CD4-positive, alpha-beta memory T cell (primary cell): Measurements from ENCODE around the gene GBP3. TPM values are rescaled to one million over a fixed set of nuclear protein-coding genes. Genes with fewer than 3 reads are reported as not detected.
A peak's percentile ranks its signal among the peaks of the same experiment; 100 is the strongest.

Source experiments
- CTCF ChIA-PET: fragments of 350-600 bp; sonication (Branson Sonifier 250); formaldehyde crosslinking; loops from one replicate; lab custom pipeline; 2021; ENCODE audit warnings: inconsistent platforms; ENCODE audit not compliant: partially characterized antibody; lab: Charles Lee
- POLR2A ChIA-PET: fragments of 350-600 bp; sonication (Branson Sonifier 250); formaldehyde crosslinking; loops from one replicate; lab custom pipeline; 2021; ENCODE audit not compliant: partially characterized antibody; lab: Charles Lee
- DNase-seq, 5 donors: peaks; one replicate each; pipeline versions ENCODE4 v3.0.0 to v3.0.0-alpha.2; 2020 to 2022; ENCODE audit warnings: mixed read lengths in 1 of 5
- H3K27ac ChIP-seq: one replicate; pipeline ENCODE4 v1.7.0; 2013; ENCODE audit warnings: low read depth, low read length
- H3K27me3 ChIP-seq: 2 replicates; pipeline ENCODE4 v1.7.0; 2013; ENCODE audit warnings: mild to moderate bottlenecking, low read length, moderate library complexity; ENCODE audit not compliant: insufficient read depth
- H3K36me3 ChIP-seq: 2 replicates; pipeline ENCODE4 v1.7.0; 2013; ENCODE audit warnings: mild to moderate bottlenecking, low read length, moderate library complexity; ENCODE audit not compliant: insufficient read depth
- H3K4me1 ChIP-seq: 2 replicates; pipeline ENCODE4 v1.7.0; 2013; ENCODE audit warnings: mild to moderate bottlenecking, low read length, moderate library complexity; ENCODE audit not compliant: insufficient read depth
- H3K4me3 ChIP-seq, 2 donors: one replicate each; pipeline ENCODE4 v1.7.0; 2013; ENCODE audit warnings: low read length in 2 of 2, mild to moderate bottlenecking in 1 of 2
- H3K9me3 ChIP-seq, 2 donors: one replicate each; pipeline ENCODE4 v1.7.0; 2013; ENCODE audit warnings: low read length in 2 of 2, control low read depth in 1 of 2; ENCODE audit not compliant: control insufficient read depth in 1 of 2
- H3K27ac Mint-ChIP-seq, 7 donors: one replicate each; pipeline ENCODE4 v1.8.0; 2020 to 2021; ENCODE audit warnings: mixed read lengths in 7 of 7, mild to moderate bottlenecking in 6 of 7, inconsistent platforms in 3 of 7, moderate library complexity in 3 of 7
- H3K27me3 Mint-ChIP-seq, 2 donors: one replicate each; pipeline ENCODE4 v1.8.0; 2020 to 2021; ENCODE audit warnings: mixed read lengths in 2 of 2
- H3K36me3 Mint-ChIP-seq, 2 donors: one replicate each; pipeline ENCODE4 v1.8.0; 2020 to 2021; ENCODE audit warnings: mixed read lengths in 2 of 2, inconsistent platforms in 1 of 2, mild to moderate bottlenecking in 1 of 2
- H3K4me1 Mint-ChIP-seq, 4 donors: one replicate each; pipeline ENCODE4 v1.8.0; 2020 to 2021; ENCODE audit warnings: mixed read lengths in 4 of 4, mild to moderate bottlenecking in 1 of 4
- H3K4me3 Mint-ChIP-seq, 8 donors: one replicate each; pipeline ENCODE4 v1.8.0; 2020 to 2021; ENCODE audit warnings: mixed read lengths in 8 of 8, mild to moderate bottlenecking in 7 of 8, moderate library complexity in 6 of 8, inconsistent platforms in 3 of 8
- H3K9me3 Mint-ChIP-seq, 8 donors: one replicate each; pipeline ENCODE4 v1.8.0; 2020 to 2021; ENCODE audit warnings: mixed read lengths in 8 of 8, mild to moderate bottlenecking in 5 of 8, inconsistent platforms in 3 of 8, moderate library complexity in 1 of 8
- intact Hi-C: fragments of 100-400 bp; cut with micrococcal nuclease; formaldehyde crosslinking; loops from one replicate; pipeline ENCODE4 v1.15.1; 2023
- polyA plus RNA-seq, 2 donors: library from polyadenylated mRNA; unstranded; fragments of 300-500 nt; fragmentation: Illumina TruSeq; gene quantifications; one replicate each; pipeline ENCODE4 v1.2.3, GENCODE V29; 2021
- total RNA-seq, 2 experiments: library from RNA; stranded (reverse); gene quantifications; one replicate each; pipeline ENCODE4 v1.2.3, GENCODE V29; 2021

GBP3 gene
- total and polyA plus RNA-seq, 4 experiments from 2014 or later, result 6.4 to 54.1 (median 31.0) TPM

- no peaks in the 10 kb centered on the region for H3K9me3 Mint-ChIP-seq
- H3K27me3 Mint-ChIP-seq, result no peaks in the 10 kb centered on the region
- Histone ChIP-seq H3K9me3 (no peaks in the 10 kb centered on the region), H3K4me1 (peaks cover 59% of the 10 kb centered on the region), H3K36me3 (peaks cover 7% of the 10 kb centered on the region), H3K4me3 (peak overlapping the region; percentile 65 to 74), H3K27me3 (no peaks in the 10 kb centered on the region), H3K27ac (peak overlapping the region; percentile 85)
- H3K27ac Mint-ChIP-seq, result peak overlapping the region; percentile 94 to 100 (median 96)
- H3K36me3 Mint-ChIP-seq, result peaks cover 29 to 51% of the 10 kb centered on the region in 2 donors
- H3K4me3 Mint-ChIP-seq, result peak overlapping the region; percentile 90 to 100 (median 98)
- no peak for DNase-seq
- ChIA-PET POLR2A (interaction anchor here (0.9 to 4.9 kb wide), 18 partner anchors 8 to 543 kb away, joined by 3 to 60 read pairs (median 4); partner anchors contain the start of genes GBP2, GBP3 and GTF2B), CTCF (interaction anchor here (0.8 to 1.8 kb wide), 9 partner anchors 14 to 211 kb away, joined by 3 to 14 read pairs (median 4); partner anchors contain the start of gene GBP3)
- intact Hi-C loops, result loop anchor here (1.0 to 5.0 kb wide), 7 partner anchors 30 to 548 kb away; partner anchors contain the start of genes GBP2, GBP3 and GBP4
- peaks cover 36 to 68% (median 49%) of the 10 kb centered on the region in 4 donors for H3K4me1 Mint-ChIP-seq
Observed at GRCh38 chr1:89064632-89065031, 42.0 kb upstream of the GBP3 start.

- Histone ChIP-seq H3K4me1 (peaks cover 48% of the 10 kb centered on the region), H3K36me3 (peaks cover 19% of the 10 kb centered on the region), H3K4me3 (peak overlapping the region; percentile 14 to 65), H3K27ac (peak overlapping the region; percentile 85), H3K27me3 (no peaks in the 10 kb centered on the region), H3K9me3 (no peaks in the 10 kb centered on the region)
- peaks cover 34 to 67% (median 47%) of the 10 kb centered on the region in 4 donors for H3K4me1 Mint-ChIP-seq
- no peaks in the 10 kb centered on the region for H3K27me3 Mint-ChIP-seq
- DNase-seq, result no peak
- POLR2A ChIA-PET, result interaction anchor here (0.5 to 4.9 kb wide), 6 partner anchors 28 to 224 kb away, joined by 3 to 60 read pairs (median 5); partner anchors contain the start of genes GBP2 and GBP3
- no peaks in the 10 kb centered on the region for H3K9me3 Mint-ChIP-seq
- H3K4me3 Mint-ChIP-seq, result peak overlapping the region; percentile 90 to 100 (median 98)
- H3K36me3 Mint-ChIP-seq, result peaks cover 41 to 64% of the 10 kb centered on the region in 2 donors
- intact Hi-C loops, result loop anchor here (5.0 kb wide), 1 partner anchor 134 kb away; the partner anchor contains the start of gene GBP4
- H3K27ac Mint-ChIP-seq, result peak overlapping the region; percentile 72 to 98 (median 95)
- CTCF ChIA-PET, result interaction anchor here (1.2 to 1.7 kb wide), 5 partner anchors 40 to 65 kb away, joined by 3 to 8 read pairs (median 3); partner anchors contain the start of genes GBP2 and GBP3
Observed at GRCh38 chr1:89063094-89063493, 40.4 kb upstream of the GBP3 start.

- peak overlapping the region in 3 of 7 donors; percentile 3 to 87 (median 60) for H3K27ac Mint-ChIP-seq
- intact Hi-C loops, result loop anchor here (5.0 kb wide), 1 partner anchor 137 kb away; the partner anchor contains the start of gene GBP4
- H3K4me1 ChIP-seq, result peaks cover 41% of the 10 kb centered on the region
- no peaks in the 10 kb centered on the region for H3K27me3 ChIP-seq
- H3K36me3 ChIP-seq, result peaks cover 49% of the 10 kb centered on the region
- no peak overlapping the region for H3K27ac ChIP-seq
- H3K4me3 ChIP-seq, result no peak overlapping the region
- no peaks in the 10 kb centered on the region for H3K9me3 Mint-ChIP-seq
- no peak for DNase-seq
- no peaks in the 10 kb centered on the region for H3K27me3 Mint-ChIP-seq
- peaks cover 28 to 60% (median 43%) of the 10 kb centered on the region in 4 donors for H3K4me1 Mint-ChIP-seq
- H3K9me3 ChIP-seq, result no peaks in the 10 kb centered on the region
- peak overlapping the region in 6 of 8 donors; percentile 21 to 89 (median 68) for H3K4me3 Mint-ChIP-seq
- H3K36me3 Mint-ChIP-seq, result peaks cover 68 to 91% of the 10 kb centered on the region in 2 donors
- POLR2A ChIA-PET, result no interaction called here
- CTCF ChIA-PET, result no interaction called here
Observed at GRCh38 chr1:89060091-89060490, 37.4 kb upstream of the GBP3 start.

- DNase-seq, result no peak
- Histone ChIP-seq H3K27ac (no peak overlapping the region), H3K27me3 (no peaks in the 10 kb centered on the region), H3K4me1 (no peaks in the 10 kb centered on the region), H3K4me3 (no peak overlapping the region), H3K36me3 (peaks cover 62% of the 10 kb centered on the region), H3K9me3 (no peaks in the 10 kb centered on the region)
- Mint-ChIP-seq H3K27me3 (no peaks in the 10 kb centered on the region), H3K4me1 (peaks cover 0 to 11% (median 5%) of the 10 kb centered on the region in 4 donors), H3K27ac (no peak overlapping the region), H3K36me3 (peaks cover 71 to 80% of the 10 kb centered on the region in 2 donors), H3K4me3 (no peak overlapping the region), H3K9me3 (no peaks in the 10 kb centered on the region)
- ChIA-PET CTCF (interaction anchor here (1.3 to 1.4 kb wide), 2 partner anchors 52 to 66 kb away, joined by 3 read pairs; no protein-coding TSS in a partner anchor), POLR2A (interaction anchor here (1.8 kb wide), 1 partner anchor 31 kb away, joined by 6 read pairs; no protein-coding TSS in a partner anchor)
- intact Hi-C loops, result no loop called here
Observed at GRCh38 chr1:89051955-89052312, 29.3 kb upstream of the GBP3 start.

- Mint-ChIP-seq H3K9me3 (no peaks in the 10 kb centered on the region), H3K36me3 (peaks cover 66 to 74% of the 10 kb centered on the region in 2 donors), H3K4me1 (peaks cover 0 to 11% (median 5%) of the 10 kb centered on the region in 4 donors), H3K27me3 (no peaks in the 10 kb centered on the region), H3K27ac (no peak overlapping the region), H3K4me3 (no peak overlapping the region)
- ChIA-PET POLR2A (interaction anchor here (0.8 to 1.8 kb wide), 2 partner anchors 17 to 30 kb away, joined by 3 to 6 read pairs; no protein-coding TSS in a partner anchor), CTCF (interaction anchor here (1.4 kb wide), 1 partner anchor 66 kb away, joined by 3 read pairs; no protein-coding TSS in a partner anchor)
- DNase-seq, result no peak
- H3K36me3 ChIP-seq, result peaks cover 57% of the 10 kb centered on the region
- H3K27me3 ChIP-seq, result no peaks in the 10 kb centered on the region
- no peak overlapping the region for H3K27ac ChIP-seq
- no peak overlapping the region for H3K4me3 ChIP-seq
- no peaks in the 10 kb centered on the region for H3K4me1 ChIP-seq
- intact Hi-C loops, result no loop called here
- no peaks in the 10 kb centered on the region for H3K9me3 ChIP-seq
Observed at GRCh38 chr1:89051300-89051954, 28.8 kb upstream of the GBP3 start.

- Histone ChIP-seq H3K36me3 (peaks cover 49% of the 10 kb centered on the region), H3K4me1 (no peaks in the 10 kb centered on the region), H3K27ac (no peak overlapping the region), H3K27me3 (no peaks in the 10 kb centered on the region), H3K4me3 (no peak overlapping the region), H3K9me3 (no peaks in the 10 kb centered on the region)
- intact Hi-C loops, result no loop called here
- H3K27me3 Mint-ChIP-seq, result no peaks in the 10 kb centered on the region
- no peak overlapping the region for H3K4me3 Mint-ChIP-seq
- ChIA-PET CTCF (no interaction called here), POLR2A (interaction anchor here (0.8 kb wide), 1 partner anchor 16 kb away, joined by 3 read pairs; no protein-coding TSS in a partner anchor)
- no peak for DNase-seq
- H3K9me3 Mint-ChIP-seq, result no peaks in the 10 kb centered on the region
- peaks cover 58 to 67% of the 10 kb centered on the region in 2 donors for H3K36me3 Mint-ChIP-seq
- peak overlapping the region in 2 of 7 donors; percentile 48 to 92 for H3K27ac Mint-ChIP-seq
- peaks cover 0 to 6% (median 5%) of the 10 kb centered on the region in 4 donors for H3K4me1 Mint-ChIP-seq
Observed at GRCh38 chr1:89050649-89051033, 28.0 kb upstream of the GBP3 start.
